Measurements from ENCODE around the gene PDZD11.
A peak's percentile ranks its signal among the peaks of the same experiment; 100 is the strongest.
"Not testable (repeated sequence)": the region's sequence is repeated elsewhere in the genome, so short reads cannot be mapped to it uniquely, and the experiment has no call there.

Gene PDZD11, protein sequence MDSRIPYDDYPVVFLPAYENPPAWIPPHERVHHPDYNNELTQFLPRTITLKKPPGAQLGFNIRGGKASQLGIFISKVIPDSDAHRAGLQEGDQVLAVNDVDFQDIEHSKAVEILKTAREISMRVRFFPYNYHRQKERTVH

DNA sequence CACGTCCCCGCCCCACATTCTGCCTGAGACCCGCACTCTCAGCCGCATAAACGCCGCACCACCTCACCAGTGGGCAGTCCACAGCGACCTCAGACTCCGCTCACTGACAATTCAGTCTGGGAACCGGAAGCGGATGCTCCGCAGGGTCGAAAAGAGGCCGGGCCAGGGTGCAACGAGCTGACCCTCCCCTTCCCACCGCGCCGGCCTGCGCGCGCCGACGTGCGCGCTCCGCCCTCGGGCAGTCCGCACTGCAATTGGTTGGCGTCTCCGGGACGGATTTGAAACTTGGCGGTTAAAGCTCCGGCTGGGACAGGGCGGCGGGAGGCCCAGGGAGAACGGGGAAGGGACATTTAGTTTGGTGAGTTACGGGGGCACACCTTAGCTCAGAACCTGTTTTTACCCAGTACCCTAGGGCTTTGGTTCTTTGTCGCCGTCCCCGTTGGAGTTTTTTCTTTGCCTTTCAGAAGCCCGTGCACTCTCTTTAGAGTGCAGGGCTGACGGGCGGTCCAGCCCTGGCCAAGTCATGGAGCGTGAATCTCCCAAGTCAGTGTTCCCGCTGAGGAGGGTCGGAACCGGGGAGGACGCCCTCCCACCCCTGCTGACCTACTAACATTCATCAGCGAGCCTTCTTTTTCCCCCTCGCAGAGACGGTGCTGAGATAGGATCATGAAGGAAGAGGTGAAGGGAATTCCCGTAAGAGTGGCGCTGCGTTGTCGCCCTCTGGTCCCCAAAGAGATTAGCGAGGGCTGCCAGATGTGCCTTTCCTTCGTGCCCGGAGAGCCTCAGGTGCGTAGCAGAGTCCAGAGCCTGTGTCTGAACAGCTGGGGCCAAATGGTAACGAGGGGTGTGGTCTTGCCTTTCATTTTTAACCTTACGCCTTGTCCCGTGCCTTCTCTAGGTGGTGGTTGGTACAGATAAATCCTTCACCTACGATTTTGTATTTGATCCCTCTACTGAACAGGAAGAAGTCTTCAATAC, at the start of gene PDZD11, which contains the start of gene KIF4A:
PDZD11 (minus strand) TSS at position 135 of the 978 bp plus-strand sequence. CDS start 586 bp downstream, outside the sequence.
KIF4A (plus strand) TSS at position 312 of the 978 bp plus-strand sequence; CDS start at position 667, 355 bp downstream.
- peaks cover 29% of the 10 kb centered on the region for H3K36me3 ChIP-seq (ENCODE audit: control insufficient read depth, insufficient read depth, low read length)

DNA sequence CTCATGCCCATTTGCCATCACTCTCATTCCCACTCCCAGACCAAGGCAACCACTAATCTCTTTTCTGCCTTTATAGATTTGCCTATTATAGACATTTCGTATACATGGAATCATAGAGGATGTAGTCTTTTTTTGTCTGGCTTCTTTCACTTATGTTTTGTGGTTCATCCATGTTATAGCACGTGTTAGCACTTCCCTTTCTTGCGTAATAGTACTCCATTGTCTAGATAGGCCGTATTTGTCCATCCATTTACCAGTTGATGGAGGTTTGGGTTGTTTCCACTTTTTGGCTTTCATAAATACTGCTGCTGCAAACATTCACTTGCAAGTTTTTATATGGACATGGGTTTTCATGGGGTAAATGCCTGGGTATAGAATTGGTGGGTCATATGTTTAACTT, 48.6 kb upstream of the PDZD11 start:
- Histone ChIP-seq H3K4me1 (ENCODE audit: control insufficient read depth, insufficient read depth, low read length) (no peaks in the 10 kb centered on the region), H3K4me3 (ENCODE audit: low read depth, low read length) (no peak overlapping the region), H3K27me3 (ENCODE audit: control insufficient read depth, insufficient read depth, low read length) (no peaks in the 10 kb centered on the region), H3K27ac (ENCODE audit: low read depth, low read length) (no peak overlapping the region), H3K9ac (ENCODE audit: low read length) (no peak overlapping the region), H3K9me3 (ENCODE audit: control insufficient read depth, insufficient read depth, low read depth, low read length) (peaks cover 5% of the 10 kb centered on the region; the same call in 1 of the 2 replicates), H3K36me3 (ENCODE audit: control insufficient read depth, insufficient read depth, low read length) (peaks cover 60% of the 10 kb centered on the region)

More for the DNA sequence above, at the start of gene PDZD11, which contains the start of gene KIF4A:
- Histone ChIP-seq H3K27me3 (ENCODE audit: control insufficient read depth, insufficient read depth, low read length) (no peaks in the 10 kb centered on the region), H3K9ac (ENCODE audit: low read length) (peak within 1 kb of the TSS; percentile 88), H3K9me3 (ENCODE audit: control insufficient read depth, insufficient read depth, low read depth, low read length) (no peaks in the 10 kb centered on the region; the same call in 1 of the 2 replicates), H3K27ac (ENCODE audit: low read depth, low read length) (peak within 1 kb of the TSS; percentile 70; the same call in 1 of the 2 replicates), H3K4me1 (ENCODE audit: control insufficient read depth, insufficient read depth, low read length) (no peaks in the 10 kb centered on the region), H3K4me3 (ENCODE audit: low read depth, low read length) (peak within 1 kb of the TSS; percentile 93)

DNA sequence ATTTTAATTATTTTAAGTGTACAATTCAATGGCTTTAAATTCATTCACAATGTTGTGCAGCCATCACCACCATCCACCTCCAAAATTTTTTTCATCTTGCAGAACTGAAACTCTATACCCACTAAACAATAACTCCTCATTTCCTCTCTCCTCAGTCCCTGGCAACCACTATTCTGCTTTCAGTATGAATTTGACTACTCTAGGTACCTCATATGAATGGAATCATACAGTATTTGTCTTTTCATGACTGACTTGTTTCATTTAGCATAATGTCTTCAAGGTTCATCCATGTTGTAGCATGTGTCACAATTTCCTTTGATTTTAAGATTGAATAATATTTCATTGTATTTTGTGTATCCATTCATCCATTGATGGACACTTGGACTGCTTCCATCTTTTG, 47.0 kb upstream of the PDZD11 start:
- Histone ChIP-seq H3K36me3 (ENCODE audit: control insufficient read depth, insufficient read depth, low read length) (peaks cover 47% of the 10 kb centered on the region), H3K4me3 (ENCODE audit: low read depth, low read length) (no peak overlapping the region), H3K27me3 (ENCODE audit: control insufficient read depth, insufficient read depth, low read length) (no peaks in the 10 kb centered on the region), H3K9ac (ENCODE audit: low read length) (no peak overlapping the region), H3K4me1 (ENCODE audit: control insufficient read depth, insufficient read depth, low read length) (no peaks in the 10 kb centered on the region), H3K9me3 (ENCODE audit: control insufficient read depth, insufficient read depth, low read depth, low read length) (peaks cover 5% of the 10 kb centered on the region; the same call in 1 of the 2 replicates), H3K27ac (ENCODE audit: low read depth, low read length) (no peak overlapping the region)

DNA sequence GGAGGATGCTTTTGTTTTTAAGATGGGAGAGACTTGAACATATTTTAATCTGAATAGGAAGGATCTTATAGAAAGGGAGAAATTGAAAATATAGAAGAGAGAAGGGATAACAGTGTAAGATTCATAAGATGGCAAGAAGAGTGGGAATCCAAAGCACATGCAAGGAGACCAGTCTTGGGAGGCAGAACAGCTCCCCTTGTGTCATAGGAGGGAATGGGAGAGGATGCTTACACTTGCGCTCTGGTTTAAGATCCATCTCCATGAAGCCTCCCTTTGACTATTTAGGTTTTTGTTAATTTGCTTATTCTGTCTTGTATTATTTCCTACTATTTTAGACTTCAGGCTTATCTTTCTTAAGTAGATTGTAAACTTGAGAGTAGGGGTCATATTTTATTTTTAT, 42.9 kb upstream of the PDZD11 start:
- Histone ChIP-seq H3K27ac (ENCODE audit: low read depth, low read length) (no peak overlapping the region), H3K4me1 (ENCODE audit: control insufficient read depth, insufficient read depth, low read length) (no peaks in the 10 kb centered on the region), H3K4me3 (ENCODE audit: low read depth, low read length) (no peak overlapping the region), H3K9ac (ENCODE audit: low read length) (no peak overlapping the region), H3K9me3 (ENCODE audit: control insufficient read depth, insufficient read depth, low read depth, low read length) (peaks cover 5% of the 10 kb centered on the region; the same call in 1 of the 2 replicates), H3K27me3 (ENCODE audit: control insufficient read depth, insufficient read depth, low read length) (no peaks in the 10 kb centered on the region), H3K36me3 (ENCODE audit: control insufficient read depth, insufficient read depth, low read length) (peaks cover 57% of the 10 kb centered on the region)

DNA sequence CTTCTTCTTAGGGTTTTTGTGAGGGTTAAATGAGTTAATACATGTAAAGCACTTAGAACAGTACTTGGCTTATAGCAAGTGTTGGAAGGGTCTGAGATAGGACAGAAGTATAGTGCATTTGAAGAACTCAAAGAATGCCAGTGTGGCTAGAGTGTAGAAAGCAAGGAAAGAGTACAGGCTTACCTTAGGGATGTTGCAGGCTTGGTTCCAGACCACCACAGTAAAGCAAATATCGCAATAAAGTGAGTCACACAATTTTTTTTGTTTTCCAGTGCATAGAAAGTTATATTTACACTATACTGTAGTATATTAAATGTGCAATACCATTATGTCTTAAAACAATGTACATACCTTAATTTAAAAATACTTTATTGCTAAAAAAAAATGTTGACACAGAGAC, 41.4 kb upstream of the PDZD11 start:
- Histone ChIP-seq H3K27ac (ENCODE audit: low read depth, low read length) (no peak overlapping the region), H3K4me1 (ENCODE audit: control insufficient read depth, insufficient read depth, low read length) (no peaks in the 10 kb centered on the region), H3K4me3 (ENCODE audit: low read depth, low read length) (no peak overlapping the region), H3K27me3 (ENCODE audit: control insufficient read depth, insufficient read depth, low read length) (no peaks in the 10 kb centered on the region), H3K9ac (ENCODE audit: low read length) (no peak overlapping the region), H3K9me3 (ENCODE audit: control insufficient read depth, insufficient read depth, low read depth, low read length) (no peaks in the 10 kb centered on the region; the same call in 1 of the 2 replicates), H3K36me3 (ENCODE audit: control insufficient read depth, insufficient read depth, low read length) (peaks cover 47% of the 10 kb centered on the region)

DNA sequence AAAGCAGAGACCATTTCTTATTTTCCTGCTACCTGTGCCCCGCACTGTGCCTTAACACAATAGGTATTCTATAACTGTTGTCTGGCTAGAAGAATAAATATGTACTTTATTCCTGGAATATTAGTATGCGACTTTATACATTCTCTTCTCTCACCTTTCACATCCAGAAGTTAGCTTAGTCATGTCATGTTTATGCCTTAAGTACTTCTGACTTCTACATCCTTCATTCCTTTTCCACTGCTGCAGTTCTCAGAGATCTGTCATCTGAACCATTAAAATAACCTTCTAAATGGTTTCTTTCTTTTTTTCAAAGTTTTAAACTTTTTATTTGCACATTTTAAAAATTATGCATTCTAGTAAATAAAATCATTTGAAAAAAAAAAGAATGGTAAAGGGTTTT, 34.6 kb upstream of the PDZD11 start:
- Histone ChIP-seq H3K27ac (ENCODE audit: low read depth, low read length) (no peak overlapping the region), H3K4me3 (ENCODE audit: low read depth, low read length) (no peak overlapping the region), H3K36me3 (ENCODE audit: control insufficient read depth, insufficient read depth, low read length) (no peaks in the 10 kb centered on the region; the same call in 1 of the 2 replicates), H3K27me3 (ENCODE audit: control insufficient read depth, insufficient read depth, low read length) (no peaks in the 10 kb centered on the region), H3K9me3 (ENCODE audit: control insufficient read depth, insufficient read depth, low read depth, low read length) (no peaks in the 10 kb centered on the region; the same call in 1 of the 2 replicates), H3K9ac (ENCODE audit: low read length) (no peak overlapping the region), H3K4me1 (ENCODE audit: control insufficient read depth, insufficient read depth, low read length) (no peaks in the 10 kb centered on the region)

DNA sequence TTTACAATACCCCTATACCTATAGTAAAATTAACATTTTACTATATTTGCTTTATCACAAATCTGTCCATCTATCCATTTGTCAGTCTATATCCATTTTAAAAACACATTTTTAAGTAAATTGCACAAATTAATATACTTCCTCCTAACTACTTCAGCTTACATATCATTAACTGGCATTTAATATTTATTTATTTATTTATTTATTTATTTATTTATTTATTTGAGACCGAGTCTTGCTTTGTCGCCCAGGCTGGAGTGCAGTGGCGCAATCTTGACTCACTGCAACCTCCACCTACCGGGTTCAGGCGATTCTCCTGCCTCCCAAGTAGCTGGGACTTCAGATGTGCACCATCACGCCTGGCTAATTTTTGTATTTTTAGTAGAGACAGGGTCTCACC, 33.9 kb upstream of the PDZD11 start:
- H3K4me3 ChIP-seq (ENCODE audit: low read depth, low read length); H3K36me3 ChIP-seq (ENCODE audit: control insufficient read depth, insufficient read depth, low read length); H3K27ac ChIP-seq (ENCODE audit: low read depth, low read length); H3K9me3 ChIP-seq (ENCODE audit: control insufficient read depth, insufficient read depth, low read depth, low read length); H3K4me1 ChIP-seq (ENCODE audit: control insufficient read depth, insufficient read depth, low read length); H3K27me3 ChIP-seq (ENCODE audit: control insufficient read depth, insufficient read depth, low read length); H3K9ac ChIP-seq (ENCODE audit: low read length): not testable (repeated sequence)

DNA sequence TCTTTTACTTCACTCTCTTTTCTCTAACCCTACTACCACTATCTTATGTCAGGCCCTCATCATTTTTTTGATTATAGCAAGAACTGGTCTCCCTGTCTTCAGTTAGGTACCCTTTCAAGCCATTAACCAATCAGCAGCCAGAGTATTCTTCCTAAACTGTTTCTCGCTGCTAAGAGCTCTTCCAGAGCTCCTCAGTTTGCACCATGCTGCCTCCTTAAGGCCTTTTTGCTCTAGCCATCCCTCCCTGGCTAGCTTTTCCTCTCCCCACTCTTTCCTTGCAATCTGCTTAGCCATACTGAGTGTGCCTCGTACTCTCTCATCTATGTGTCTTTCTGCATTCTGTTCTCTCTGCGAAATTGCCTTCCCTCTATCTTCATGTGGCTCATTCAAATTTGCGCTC, 33.1 kb upstream of the PDZD11 start:
- Histone ChIP-seq H3K4me1 (ENCODE audit: control insufficient read depth, insufficient read depth, low read length) (no peaks in the 10 kb centered on the region), H3K27ac (ENCODE audit: low read depth, low read length) (no peak overlapping the region), H3K27me3 (ENCODE audit: control insufficient read depth, insufficient read depth, low read length) (no peaks in the 10 kb centered on the region), H3K36me3 (ENCODE audit: control insufficient read depth, insufficient read depth, low read length) (no peaks in the 10 kb centered on the region; the same call in 1 of the 2 replicates), H3K9me3 (ENCODE audit: control insufficient read depth, insufficient read depth, low read depth, low read length) (no peaks in the 10 kb centered on the region; the same call in 1 of the 2 replicates), H3K4me3 (ENCODE audit: low read depth, low read length) (no peak overlapping the region), H3K9ac (ENCODE audit: low read length) (no peak overlapping the region)

DNA sequence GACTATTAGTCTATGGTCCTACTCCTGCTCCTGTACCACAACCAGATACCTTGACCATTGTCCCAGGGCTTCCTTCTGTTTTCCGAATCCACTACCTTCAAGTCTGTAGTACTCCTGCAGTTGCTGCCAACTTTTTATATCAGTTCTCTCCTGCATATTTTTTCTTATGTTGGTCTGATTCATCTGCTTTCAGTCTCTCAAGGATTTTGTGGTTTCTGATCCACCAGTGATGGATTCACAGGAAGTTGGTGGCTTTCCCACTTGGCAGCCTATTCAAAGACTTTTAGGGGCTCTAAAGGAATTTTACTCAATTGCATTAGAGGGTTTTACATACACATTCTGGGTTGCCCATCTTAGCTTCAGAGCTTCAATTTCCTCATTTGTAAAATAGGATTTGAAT, 23.8 kb upstream of the PDZD11 start:
- peaks cover 3% of the 10 kb centered on the region; the same call in 1 of the 2 replicates for H3K9me3 ChIP-seq (ENCODE audit: control insufficient read depth, insufficient read depth, low read depth, low read length)
- H3K4me3 ChIP-seq (ENCODE audit: low read depth, low read length), result no peak overlapping the region
- H3K27ac ChIP-seq (ENCODE audit: low read depth, low read length), result no peak overlapping the region
- no peaks in the 10 kb centered on the region for H3K27me3 ChIP-seq (ENCODE audit: control insufficient read depth, insufficient read depth, low read length)
- peaks cover 10% of the 10 kb centered on the region for H3K36me3 ChIP-seq (ENCODE audit: control insufficient read depth, insufficient read depth, low read length)
- no peak overlapping the region for H3K9ac ChIP-seq (ENCODE audit: low read length)
- H3K4me1 ChIP-seq (ENCODE audit: control insufficient read depth, insufficient read depth, low read length), result no peaks in the 10 kb centered on the region

DNA sequence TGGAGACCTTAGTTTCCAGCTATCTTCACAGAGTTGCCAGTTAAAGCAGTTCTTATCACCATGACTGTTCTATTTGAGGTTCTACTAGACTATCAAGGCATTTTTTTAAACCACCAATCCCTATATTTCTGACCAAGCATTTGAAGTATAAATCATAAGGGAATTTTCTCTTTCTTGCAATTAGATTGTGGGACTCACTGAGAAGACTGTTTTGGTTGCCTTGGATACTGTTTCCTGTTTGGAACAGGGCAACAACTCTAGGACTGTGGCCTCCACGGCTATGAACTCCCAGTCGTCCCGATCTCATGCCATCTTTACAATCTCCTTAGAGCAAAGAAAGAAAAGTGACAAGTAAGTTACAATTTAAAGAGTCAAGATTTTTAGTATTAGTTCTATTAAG, 12.0 kb upstream of the PDZD11 start:
- Histone ChIP-seq H3K9me3 (ENCODE audit: control insufficient read depth, insufficient read depth, low read depth, low read length) (no peaks in the 10 kb centered on the region), H3K27ac (ENCODE audit: low read depth, low read length) (no peak overlapping the region), H3K4me3 (ENCODE audit: low read depth, low read length) (no peak overlapping the region), H3K4me1 (ENCODE audit: control insufficient read depth, insufficient read depth, low read length) (no peaks in the 10 kb centered on the region), H3K36me3 (ENCODE audit: control insufficient read depth, insufficient read depth, low read length) (peaks cover 58% of the 10 kb centered on the region), H3K9ac (ENCODE audit: low read length) (no peak overlapping the region), H3K27me3 (ENCODE audit: control insufficient read depth, insufficient read depth, low read length) (no peaks in the 10 kb centered on the region)

DNA sequence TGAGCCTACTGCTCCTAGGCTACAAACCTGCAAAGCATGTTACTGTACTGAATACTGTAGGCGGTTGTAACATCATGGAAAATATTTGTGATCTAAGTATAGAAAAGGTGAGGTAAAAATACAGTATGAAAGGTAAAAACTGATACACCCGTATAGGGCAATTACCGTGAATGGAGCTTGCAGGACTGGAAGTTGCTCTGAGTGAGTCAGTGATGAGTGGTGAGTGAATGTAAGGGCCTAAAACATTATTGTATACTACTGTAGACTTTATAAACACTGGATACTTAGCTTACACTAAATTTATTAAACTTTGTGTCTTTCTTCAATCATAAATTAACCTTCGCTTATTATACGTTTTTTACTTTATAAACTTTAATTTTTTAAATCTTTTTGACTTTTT, 3.9 kb upstream of the PDZD11 start:
- Histone ChIP-seq H3K36me3 (ENCODE audit: control insufficient read depth, insufficient read depth, low read length) (peaks cover 21% of the 10 kb centered on the region), H3K4me3 (ENCODE audit: low read depth, low read length) (no peak overlapping the region), H3K27me3 (ENCODE audit: control insufficient read depth, insufficient read depth, low read length) (no peaks in the 10 kb centered on the region), H3K9me3 (ENCODE audit: control insufficient read depth, insufficient read depth, low read depth, low read length) (no peaks in the 10 kb centered on the region; the same call in 1 of the 2 replicates), H3K27ac (ENCODE audit: low read depth, low read length) (no peak overlapping the region), H3K9ac (ENCODE audit: low read length) (no peak overlapping the region), H3K4me1 (ENCODE audit: control insufficient read depth, insufficient read depth, low read length) (no peaks in the 10 kb centered on the region)
